Epithelial cell of umbilical artery (primary cell): Measurements from ENCODE around the gene G6PC3. TPM values are rescaled to one million over a fixed set of nuclear protein-coding genes. Genes with fewer than 3 reads are reported as not detected.

Experiments used
- total RNA-seq: library from RNA; depleted of rRNA; stranded (reverse); fragments of >200 nt; gene quantifications from 2 replicates; pipeline ENCODE4 v1.2.3, GENCODE V29; 2014

G6PC3 gene, protein sequence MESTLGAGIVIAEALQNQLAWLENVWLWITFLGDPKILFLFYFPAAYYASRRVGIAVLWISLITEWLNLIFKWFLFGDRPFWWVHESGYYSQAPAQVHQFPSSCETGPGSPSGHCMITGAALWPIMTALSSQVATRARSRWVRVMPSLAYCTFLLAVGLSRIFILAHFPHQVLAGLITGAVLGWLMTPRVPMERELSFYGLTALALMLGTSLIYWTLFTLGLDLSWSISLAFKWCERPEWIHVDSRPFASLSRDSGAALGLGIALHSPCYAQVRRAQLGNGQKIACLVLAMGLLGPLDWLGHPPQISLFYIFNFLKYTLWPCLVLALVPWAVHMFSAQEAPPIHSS
- total RNA-seq: 18.2 and 20.5 TPM in 2 replicates

DNA sequence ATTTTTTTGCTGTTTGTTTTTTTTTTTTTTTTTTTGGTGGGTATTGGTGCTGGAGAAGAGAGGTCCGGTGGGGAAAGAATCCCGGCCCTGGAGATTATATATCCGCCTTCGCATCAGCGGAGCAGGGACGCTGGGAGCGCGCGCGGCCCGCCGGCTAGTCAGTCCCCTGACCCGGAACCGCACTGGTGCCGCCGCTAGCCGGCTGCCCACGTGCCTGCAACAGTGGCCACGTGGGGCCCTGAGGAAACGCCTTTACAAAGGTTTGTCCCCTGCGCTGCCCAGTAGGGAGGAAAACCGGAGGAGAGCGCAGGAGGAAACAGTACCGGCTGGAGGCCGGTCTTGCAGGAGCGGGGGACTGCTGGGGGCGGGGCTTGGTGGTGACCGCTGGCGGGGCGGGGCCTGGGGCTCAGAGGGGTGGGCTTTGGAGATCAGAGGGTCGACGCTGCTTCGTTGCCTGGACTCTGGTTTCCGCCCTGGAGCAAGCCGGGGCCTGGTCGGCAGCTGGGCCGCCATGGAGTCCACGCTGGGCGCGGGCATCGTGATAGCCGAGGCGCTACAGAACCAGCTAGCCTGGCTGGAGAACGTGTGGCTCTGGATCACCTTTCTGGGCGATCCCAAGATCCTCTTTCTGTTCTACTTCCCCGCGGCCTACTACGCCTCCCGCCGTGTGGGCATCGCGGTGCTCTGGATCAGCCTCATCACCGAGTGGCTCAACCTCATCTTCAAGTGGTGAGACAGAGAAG, at the start of gene G6PC3:
Gene G6PC3, plus strand, starts transcription at position 281 of the 743 bp plus-strand sequence. Its CDS starts 231 bp downstream, at position 512.

DNA sequence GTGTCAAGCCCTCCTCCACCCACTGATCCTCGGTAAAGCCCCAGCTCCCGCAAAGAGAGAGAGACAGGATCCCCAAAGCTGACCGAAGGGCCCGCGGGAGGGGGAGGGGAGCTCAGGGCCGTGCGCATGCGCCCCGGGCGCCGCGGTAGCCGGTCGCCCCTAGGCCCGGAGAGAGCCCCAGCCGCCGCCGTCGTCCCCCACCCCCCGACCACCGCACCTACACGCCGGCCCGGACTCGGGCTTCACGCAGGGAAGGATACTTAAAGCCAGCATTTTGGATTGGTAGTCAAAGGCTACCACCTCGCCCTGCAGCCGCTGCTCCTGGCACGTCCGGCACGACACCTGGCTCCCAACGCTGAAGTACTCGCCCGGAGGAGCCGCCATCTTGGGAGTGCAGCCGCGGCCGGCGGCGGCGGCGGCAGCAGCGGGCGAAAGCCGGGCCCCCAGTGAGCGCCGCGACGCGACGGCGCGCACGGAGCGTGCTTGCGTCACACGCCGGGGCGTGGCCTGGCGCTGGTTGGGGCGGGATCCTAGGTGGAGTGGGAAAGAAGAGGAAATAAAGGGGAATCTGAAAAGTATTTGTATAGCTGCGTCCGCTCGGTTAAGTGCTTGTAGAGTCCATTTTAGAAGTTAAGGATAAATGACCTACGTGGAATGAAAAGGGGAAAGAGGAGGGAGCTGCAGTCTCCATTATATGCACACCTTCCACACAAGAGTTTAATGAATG, 4.2 kb upstream of the G6PC3 start, which contains the start of gene LSM12:
Gene LSM12, minus strand, starts transcription at position 468 of the 727 bp plus-strand sequence. Its CDS starts 84 bp downstream, at position 384.

GRCh38 chr17:44123356-44124117, 53.0 kb downstream of the G6PC3 start, which contains the start of gene HDAC5:
Gene HDAC5, minus strand, starts transcription at chr17:44123641. Its CDS starts 6,126 bp downstream, at chr17:44117515.

Other genes with a start within 250 kb of the G6PC3 start
- 5.5 and 6.8 TPM in 2 replicates for gene MPP3, start 237.6 kb upstream of the G6PC3 start, total RNA-seq
- gene CD300LG, start 223.6 kb upstream of the G6PC3 start, total RNA-seq: not detected in 2 replicates
- gene MPP2, start 163.2 kb upstream of the G6PC3 start, total RNA-seq: 0.97 and 1.7 TPM in 2 replicates
- not detected in 2 replicates for gene PPY, start 128.3 kb upstream of the G6PC3 start, total RNA-seq
- gene PYY, start 116.8 kb upstream of the G6PC3 start, total RNA-seq: not detected in 2 replicates
- gene NAGS, start 66.1 kb upstream of the G6PC3 start, total RNA-seq: 3.2 and 13.4 TPM in 2 replicates
- gene TMEM101, start 55.8 kb upstream of the G6PC3 start, total RNA-seq: 83.3 and 104 TPM in 2 replicates
- gene LSM12, start 4.1 kb upstream of the G6PC3 start, total RNA-seq: 33.0 and 35.4 TPM in 2 replicates
- gene HDAC5, start 52.9 kb downstream of the G6PC3 start, total RNA-seq: 18.5 and 20.7 TPM in 2 replicates
- 1.6 and 1.7 TPM in 2 replicates for gene HROB, start 71.2 kb downstream of the G6PC3 start, total RNA-seq
- not detected in 2 replicates for gene ASB16, start 100.0 kb downstream of the G6PC3 start, total RNA-seq
- 19.5 and 21.1 TPM in 2 replicates for gene TMUB2, start 116.2 kb downstream of the G6PC3 start, total RNA-seq
- gene ATXN7L3, start 129.1 kb downstream of the G6PC3 start, total RNA-seq: 38.3 and 49.5 TPM in 2 replicates
- 35.1 and 45.3 TPM in 2 replicates for gene UBTF, start 148.9 kb downstream of the G6PC3 start, total RNA-seq
- gene SLC4A1, start 197.4 kb downstream of the G6PC3 start, total RNA-seq: not detected in 2 replicates
- 0.32 TPM in 1 of 2 replicates, not detected in the other for gene RUNDC3A, start 237.9 kb downstream of the G6PC3 start, total RNA-seq